ENCODE results near the gene TAF11.

Gene TAF11

DNA sequence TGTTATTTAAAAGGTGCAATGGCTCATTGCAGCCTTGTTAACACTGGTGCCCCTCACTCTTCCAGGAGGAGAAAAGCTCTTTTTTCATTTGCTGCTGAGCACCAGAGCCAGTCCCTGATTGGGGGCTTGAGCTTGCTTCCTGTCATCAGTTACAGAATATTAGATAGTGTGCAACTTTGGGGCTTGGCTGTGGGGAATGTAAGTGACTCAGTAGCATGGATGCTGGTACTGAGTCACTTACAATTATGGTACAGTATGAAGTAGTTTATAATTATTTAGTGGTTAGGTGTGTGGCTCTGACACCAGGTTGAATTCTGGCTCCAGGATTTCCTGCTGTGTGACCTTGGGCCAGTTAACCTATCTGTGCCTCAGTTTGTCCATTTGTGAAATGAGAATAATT lies 38.8 kb upstream of the TAF11 start:
- FAIRE-seq (no peak), DNase-seq (ENCODE audit: insufficient read length, low spot score) (no peak)
- TF ChIP-seq, protein P1, sequence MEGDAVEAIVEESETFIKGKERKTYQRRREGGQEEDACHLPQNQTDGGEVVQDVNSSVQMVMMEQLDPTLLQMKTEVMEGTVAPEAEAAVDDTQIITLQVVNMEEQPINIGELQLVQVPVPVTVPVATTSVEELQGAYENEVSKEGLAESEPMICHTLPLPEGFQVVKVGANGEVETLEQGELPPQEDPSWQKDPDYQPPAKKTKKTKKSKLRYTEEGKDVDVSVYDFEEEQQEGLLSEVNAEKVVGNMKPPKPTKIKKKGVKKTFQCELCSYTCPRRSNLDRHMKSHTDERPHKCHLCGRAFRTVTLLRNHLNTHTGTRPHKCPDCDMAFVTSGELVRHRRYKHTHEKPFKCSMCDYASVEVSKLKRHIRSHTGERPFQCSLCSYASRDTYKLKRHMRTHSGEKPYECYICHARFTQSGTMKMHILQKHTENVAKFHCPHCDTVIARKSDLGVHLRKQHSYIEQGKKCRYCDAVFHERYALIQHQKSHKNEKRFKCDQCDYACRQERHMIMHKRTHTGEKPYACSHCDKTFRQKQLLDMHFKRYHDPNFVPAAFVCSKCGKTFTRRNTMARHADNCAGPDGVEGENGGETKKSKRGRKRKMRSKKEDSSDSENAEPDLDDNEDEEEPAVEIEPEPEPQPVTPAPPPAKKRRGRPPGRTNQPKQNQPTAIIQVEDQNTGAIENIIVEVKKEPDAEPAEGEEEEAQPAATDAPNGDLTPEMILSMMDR (IDR thresholded peaks at IDR 0.05; ENCODE audit: insufficient read depth, missing control alignments), result no peak

DNA sequence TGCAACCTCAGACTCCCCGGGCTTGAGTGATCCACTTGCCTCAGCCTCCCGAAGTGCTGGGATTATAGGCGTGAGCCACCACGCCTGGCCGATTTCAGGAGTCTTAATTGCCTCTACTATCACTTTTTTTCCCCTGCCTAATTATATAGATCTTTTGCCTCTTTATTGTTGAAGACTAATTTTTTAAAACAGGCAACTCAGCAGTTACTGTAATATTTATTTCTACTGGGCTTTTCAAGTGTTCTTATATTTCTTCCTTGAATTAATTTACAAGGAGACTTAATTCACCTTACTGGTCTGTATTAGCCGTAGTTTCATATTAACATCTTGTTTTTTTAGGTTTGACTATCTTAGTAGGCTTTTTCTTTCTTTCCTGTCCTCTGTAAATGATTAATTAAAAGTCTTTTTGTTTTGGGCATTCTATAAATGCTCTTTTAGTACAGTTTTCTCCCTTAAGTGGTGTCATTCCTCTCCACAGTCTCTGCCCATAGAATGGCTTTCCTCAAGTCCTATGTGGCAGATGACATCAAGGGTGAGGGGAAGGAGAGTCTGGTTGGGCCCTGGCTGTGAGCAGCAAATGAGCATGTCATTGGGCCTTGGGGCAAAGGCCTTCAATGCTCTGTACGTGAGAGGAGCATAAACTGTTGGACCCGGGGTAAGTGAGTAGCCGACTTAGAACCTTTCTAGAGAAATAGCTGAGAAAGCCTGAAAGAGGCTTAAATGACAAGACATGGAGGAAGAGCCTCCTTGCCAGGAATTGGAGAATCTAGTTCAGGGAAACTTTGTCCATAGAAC lies 37.2 kb upstream of the TAF11 start:
- TF ChIP-seq, protein P1 (IDR thresholded peaks at IDR 0.05; ENCODE audit: insufficient read depth, missing control alignments), result no peak
- DNase-seq (ENCODE audit: insufficient read length, low spot score), result no peak
- FAIRE-seq, result no peak

DNA sequence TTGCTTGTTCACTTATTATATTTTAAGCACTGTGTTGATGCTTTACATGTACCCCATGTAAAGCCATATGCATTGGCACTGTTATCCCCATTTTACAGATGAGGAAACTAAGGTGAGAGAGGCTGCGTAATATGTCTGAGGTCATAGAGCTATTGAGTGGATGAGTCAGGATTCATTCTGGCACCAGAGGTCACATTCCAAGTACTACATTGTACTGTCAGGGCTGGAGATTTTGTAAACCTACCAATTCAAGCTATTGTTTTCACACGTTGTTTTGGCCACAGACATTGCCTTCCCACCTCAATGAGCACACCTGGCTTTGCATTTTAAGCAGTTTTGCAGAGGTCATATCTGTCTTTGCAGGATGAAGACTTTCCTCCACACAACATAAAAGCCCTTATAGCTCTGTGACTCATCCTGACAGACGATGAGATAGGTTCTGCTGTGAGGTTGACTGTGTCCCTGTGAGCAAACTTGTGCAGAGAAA lies 34.4 kb upstream of the TAF11 start:
- no peak for FAIRE-seq
- no peak for DNase-seq (ENCODE audit: insufficient read length, low spot score)
- TF ChIP-seq, protein P1 (IDR thresholded peaks at IDR 0.05; ENCODE audit: insufficient read depth, missing control alignments), result no peak

DNA sequence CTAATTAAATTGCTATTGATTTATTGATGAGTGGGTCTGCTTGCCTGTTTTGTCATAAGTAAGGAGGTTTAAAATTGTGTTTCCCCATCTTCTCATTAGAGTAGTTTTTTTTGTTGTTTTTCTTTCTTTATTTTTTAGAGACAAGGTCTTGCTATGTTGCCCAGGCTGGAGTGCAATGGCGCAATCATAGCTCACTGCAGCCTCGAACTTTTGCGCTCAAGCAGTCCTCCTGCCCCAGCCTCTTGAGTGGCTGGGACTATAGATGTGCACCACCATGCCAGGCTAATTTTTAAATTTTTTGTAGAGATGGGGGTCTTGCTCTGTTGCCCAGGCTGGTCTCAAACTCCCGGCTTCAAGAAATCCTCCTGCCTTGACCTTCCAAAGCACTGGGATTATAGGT lies 32.3 kb upstream of the TAF11 start:
- DNase-seq (ENCODE audit: insufficient read length, low spot score), result no peak
- TF ChIP-seq, protein P1 (IDR thresholded peaks at IDR 0.05; ENCODE audit: insufficient read depth, missing control alignments), result no peak
- FAIRE-seq, result no peak

DNA sequence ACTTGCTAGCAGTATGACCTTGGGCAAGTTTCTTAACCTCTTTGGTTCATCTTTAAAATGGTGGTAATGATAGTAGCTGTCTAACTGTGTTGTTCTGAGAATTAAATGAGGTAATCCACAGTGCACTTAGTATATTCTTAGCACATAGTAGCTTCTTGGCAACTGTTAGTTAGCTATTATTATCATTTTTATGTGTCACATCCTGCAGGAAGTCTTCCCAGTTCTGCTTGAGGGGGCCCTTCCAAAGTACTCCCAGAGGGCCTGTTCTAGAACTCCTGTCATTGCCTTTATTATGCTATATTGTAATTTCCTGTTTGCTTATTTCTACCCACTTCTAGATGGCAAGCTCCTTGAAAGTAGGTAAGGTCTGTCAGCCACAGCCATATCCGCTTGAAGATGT lies 31.8 kb upstream of the TAF11 start:
- FAIRE-seq (no peak), DNase-seq (ENCODE audit: insufficient read length, low spot score) (no peak)
- TF ChIP-seq, protein P1 (IDR thresholded peaks at IDR 0.05; ENCODE audit: insufficient read depth, missing control alignments), result no peak

DNA sequence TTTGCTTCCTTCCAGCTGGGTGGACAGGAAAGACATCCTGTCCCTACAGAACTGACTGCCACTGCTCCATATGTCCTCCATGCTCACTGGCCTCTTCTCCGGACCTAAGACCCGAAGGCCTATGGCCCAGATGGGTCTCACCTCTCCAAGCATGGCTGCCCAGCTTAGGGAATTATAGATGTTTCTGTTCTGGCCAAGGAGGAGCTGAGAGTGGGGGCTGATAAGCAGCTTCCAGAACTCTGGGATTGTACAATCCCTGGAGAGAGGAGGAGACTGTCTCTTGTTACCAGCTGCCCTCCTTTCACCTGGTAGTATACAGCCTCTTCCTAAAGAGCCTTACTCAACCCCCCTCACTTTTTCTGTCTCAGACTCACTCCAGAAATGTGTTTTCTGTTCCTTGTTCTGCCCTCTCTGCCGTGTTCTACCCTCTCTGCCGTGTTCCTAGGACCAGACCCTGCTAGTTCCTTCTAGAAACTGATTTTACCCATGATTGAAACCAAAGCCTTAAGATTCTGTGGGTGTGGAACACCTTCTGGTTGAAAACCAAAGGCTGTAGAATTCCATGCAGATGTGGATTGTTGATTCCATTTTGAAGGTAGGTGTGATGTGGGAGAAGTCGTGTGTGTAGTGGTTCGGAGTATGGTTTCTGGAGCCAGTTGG lies 29.9 kb upstream of the TAF11 start:
- TF ChIP-seq, protein P1 (IDR thresholded peaks at IDR 0.05; ENCODE audit: insufficient read depth, missing control alignments), result no peak
- FAIRE-seq (no peak), DNase-seq (ENCODE audit: insufficient read length, low spot score) (no peak)

All from D721Med (cell line).